CD4-positive, alpha-beta T cell (primary cell): ENCODE results near the gene CLEC18A. TPM values are rescaled to one million over a fixed set of nuclear protein-coding genes. Genes with fewer than 3 reads are reported as not detected.

ENCODE experiments used
- ATAC-seq: fragments of 200-7000 bp; cut with Tn5 transposase; one replicate; pipeline ENCODE4 v1.10.0; 2022; ENCODE audit warnings: mild to moderate bottlenecking; ENCODE audit not compliant: poor library complexity
- CTCF ChIA-PET: fragments of 350-600 bp; sonication (Branson Sonifier 250); formaldehyde crosslinking; loops from one replicate; lab custom pipeline; 2021; ENCODE audit warnings: antibody characterized with exemption, inconsistent platforms; lab: Charles Lee
- POLR2A ChIA-PET: fragments of 350-600 bp; sonication (Branson Sonifier 250); formaldehyde crosslinking; loops from one replicate; lab custom pipeline; 2021; ENCODE audit warnings: antibody characterized with exemption, inconsistent platforms; lab: Charles Lee
- DNase-seq, 14 experiments: peaks; one replicate each; pipeline ENCODE4 v3.0.0-alpha.2; 2013 to 2020; ENCODE audit warnings: mixed read lengths in 2 of 14
- H3K27ac ChIP-seq, 2 donors: one replicate each; pipeline versions ENCODE4 v1.5.1 to v1.7.0; 2013; ENCODE audit warnings: low read length in 2 of 2, low read depth in 1 of 2, mild to moderate bottlenecking in 1 of 2
- H3K27me3 ChIP-seq, 2 experiments: 1 replicate in 1 of 2; 2 replicates in 1 of 2; pipeline versions ENCODE4 v1.6.1 to v1.7.0; 2013; ENCODE audit warnings: low read length in 2 of 2, control low read depth in 1 of 2, mild to moderate bottlenecking in 1 of 2, moderate library complexity in 1 of 2; ENCODE audit not compliant: insufficient read depth in 2 of 2, control insufficient read depth in 1 of 2
- H3K36me3 ChIP-seq: one replicate; pipeline ENCODE4 v1.6.1; 2013; ENCODE audit warnings: low read length, control low read depth; ENCODE audit not compliant: insufficient read depth
- H3K4me1 ChIP-seq: one replicate; pipeline ENCODE4 v1.6.1; 2013; ENCODE audit warnings: low read length, control low read depth; ENCODE audit not compliant: insufficient read depth
- H3K4me3 ChIP-seq: one replicate; pipeline ENCODE4 v1.5.1; 2013; ENCODE audit warnings: mild to moderate bottlenecking, low read length, moderate library complexity
- H3K9me3 ChIP-seq, 2 experiments: 1 replicate in 1 of 2; 2 replicates in 1 of 2; pipeline versions ENCODE4 v1.6.1 to v1.7.0; 2013; ENCODE audit warnings: low read length in 2 of 2, mild to moderate bottlenecking in 2 of 2, control low read depth in 1 of 2, moderate library complexity in 1 of 2; ENCODE audit not compliant: control insufficient read depth in 1 of 2, insufficient read depth in 1 of 2
- H3K27ac Mint-ChIP-seq: one replicate; pipeline ENCODE4 v1.8.0; 2020; ENCODE audit warnings: mixed read lengths
- H3K27me3 Mint-ChIP-seq: one replicate; pipeline ENCODE4 v1.8.0; 2021; ENCODE audit warnings: mixed read lengths
- H3K36me3 Mint-ChIP-seq: one replicate; pipeline ENCODE4 v1.8.0; 2021; ENCODE audit warnings: low read depth, mixed read lengths
- H3K4me1 Mint-ChIP-seq: one replicate; pipeline ENCODE4 v1.8.0; 2021; ENCODE audit warnings: low read depth, mixed read lengths
- H3K4me3 Mint-ChIP-seq: one replicate; pipeline ENCODE4 v1.8.0; 2020; ENCODE audit warnings: mild to moderate bottlenecking, mixed read lengths
- H3K9me3 Mint-ChIP-seq: one replicate; pipeline ENCODE4 v1.8.0; 2020; ENCODE audit warnings: mixed read lengths
- CTCF ChIP-seq: fragments of 200-600 bp; IDR thresholded peaks from one replicate; pipeline ENCODE4 v1.8.0; 2022; ENCODE audit warnings: antibody characterized with exemption, mild to moderate bottlenecking
- intact Hi-C, 2 experiments: fragments of 100-400 bp; cut with DNase I in 1 of 2; cut with micrococcal nuclease in 1 of 2; formaldehyde crosslinking; loops; one replicate each; pipeline versions ENCODE4 v1.15.1 to v1.9.0; 2023 to 2025; cut with DNase I, micrococcal nuclease
- total RNA-seq, 174 experiments: library from RNA in 2 of 174; stranded (reverse) in 2 of 174; gene quantifications; one replicate each; pipeline ENCODE4 v1.2.3 and lab custom pipeline; 2021 to 2026

CLEC18A gene
- total RNA-seq, 2 experiments from 2014 or later, result 1.3 to 1.7 TPM

GRCh38 chr16:69927056-69927757 lies 23.9 kb upstream of the CLEC18A start:
- POLR2A ChIA-PET, result no interaction called here
- intact Hi-C loops, result no loop called here
- no peak overlapping the region for H3K27ac Mint-ChIP-seq
- no peak for TF ChIP-seq CTCF
- no peaks in the 10 kb centered on the region for H3K4me1 Mint-ChIP-seq
- H3K27me3 ChIP-seq, result no peaks in the 10 kb centered on the region
- H3K4me3 ChIP-seq, result no peak overlapping the region
- H3K9me3 Mint-ChIP-seq, result no peaks in the 10 kb centered on the region
- no peak overlapping the region for H3K4me3 Mint-ChIP-seq
- no peaks in the 10 kb centered on the region for H3K4me1 ChIP-seq
- no peaks in the 10 kb centered on the region for H3K9me3 ChIP-seq
- no peaks in the 10 kb centered on the region for H3K27me3 Mint-ChIP-seq
- H3K27ac ChIP-seq, result no peak overlapping the region
- no peak for ATAC-seq
- no peak for DNase-seq
- H3K36me3 Mint-ChIP-seq, result peaks cover 64% of the 10 kb centered on the region
- CTCF ChIA-PET, result no interaction called here
- H3K36me3 ChIP-seq, result peaks cover 46% of the 10 kb centered on the region

DNA sequence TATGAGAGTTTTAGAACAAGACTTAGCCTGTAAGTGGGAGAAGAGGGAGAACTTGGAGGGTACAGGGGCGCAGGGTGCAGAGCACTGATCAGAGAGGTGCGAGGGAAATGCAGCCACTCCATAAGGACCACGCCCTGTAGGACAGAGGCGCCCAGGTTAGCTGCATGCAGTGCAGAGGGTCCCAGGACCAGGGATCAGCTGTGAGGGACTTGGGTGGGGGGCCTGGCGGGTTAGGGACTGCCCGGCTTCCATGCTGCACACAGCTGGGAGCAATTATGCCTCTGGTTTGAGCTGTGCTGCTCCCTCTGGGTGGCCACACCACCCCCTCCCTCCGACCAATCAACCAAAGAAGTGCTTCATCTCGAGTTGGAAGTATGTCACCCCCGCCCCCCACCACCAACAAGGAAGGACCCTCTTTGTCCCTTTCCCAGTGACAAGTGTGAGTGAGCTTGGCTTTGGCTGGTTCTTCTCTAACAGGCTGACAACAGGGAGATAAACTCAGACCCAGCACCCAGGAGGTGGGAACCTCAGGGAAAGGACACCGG lies 22.2 kb upstream of the CLEC18A start:
- CTCF ChIA-PET, result no interaction called here
- no peak overlapping the region for H3K4me3 Mint-ChIP-seq

DNA sequence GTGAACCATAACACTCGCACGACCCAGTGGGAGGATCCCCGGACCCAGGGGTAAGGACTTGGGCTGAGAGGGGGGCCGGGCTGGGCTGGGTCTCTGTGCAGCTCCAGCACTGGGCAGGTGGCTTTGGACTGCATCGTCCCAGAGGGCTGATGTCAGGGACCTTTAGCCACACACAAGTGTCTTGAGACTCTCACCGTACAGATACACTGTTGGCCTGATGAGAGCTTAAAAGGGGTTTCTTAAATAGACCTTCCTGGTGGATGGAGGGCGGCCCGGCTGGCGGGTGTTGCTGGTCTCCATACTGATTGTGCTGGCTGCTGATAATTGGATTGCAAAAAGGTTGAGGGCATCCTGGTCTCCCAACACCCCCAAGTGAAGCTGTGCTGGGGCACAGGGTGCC lies 21.7 kb upstream of the CLEC18A start:
- intact Hi-C loops, result no loop called here
- ATAC-seq (no peak), DNase-seq (no peak)
- no peak for TF ChIP-seq CTCF
- H3K4me1 ChIP-seq, result no peaks in the 10 kb centered on the region
- no peak overlapping the region for H3K27ac ChIP-seq
- H3K9me3 Mint-ChIP-seq, result no peaks in the 10 kb centered on the region
- H3K27ac Mint-ChIP-seq, result no peak overlapping the region
- H3K27me3 ChIP-seq, result no peaks in the 10 kb centered on the region
- H3K4me1 Mint-ChIP-seq, result no peaks in the 10 kb centered on the region
- no peak overlapping the region for H3K4me3 ChIP-seq
- H3K4me3 Mint-ChIP-seq, result no peak overlapping the region
- ChIA-PET POLR2A (no interaction called here), CTCF (interaction anchor here (1.3 to 1.4 kb wide), 2 partner anchors 13 to 16 kb away, joined by 5 to 7 read pairs; no protein-coding TSS in a partner anchor)
- no peaks in the 10 kb centered on the region for H3K9me3 ChIP-seq
- H3K27me3 Mint-ChIP-seq, result no peaks in the 10 kb centered on the region
- peaks cover 75% of the 10 kb centered on the region for H3K36me3 Mint-ChIP-seq
- H3K36me3 ChIP-seq, result peaks cover 61% of the 10 kb centered on the region

More for the DNA sequence above, 22.2 kb upstream of the CLEC18A start:
- Histone ChIP-seq H3K27me3 (no peaks in the 10 kb centered on the region), H3K27ac (no peak overlapping the region), H3K36me3 (peaks cover 58% of the 10 kb centered on the region), H3K9me3 (no peaks in the 10 kb centered on the region), H3K4me1 (no peaks in the 10 kb centered on the region), H3K4me3 (no peak overlapping the region)
- ATAC-seq (no peak), DNase-seq (no peak)
- H3K27ac Mint-ChIP-seq, result no peak overlapping the region
- TF ChIP-seq CTCF, result no peak
- no peaks in the 10 kb centered on the region for H3K4me1 Mint-ChIP-seq
- no peaks in the 10 kb centered on the region for H3K9me3 Mint-ChIP-seq
- H3K36me3 Mint-ChIP-seq, result peaks cover 71% of the 10 kb centered on the region
- intact Hi-C loops, result no loop called here
- POLR2A ChIA-PET, result no interaction called here
- H3K27me3 Mint-ChIP-seq, result no peaks in the 10 kb centered on the region
